ENCODE measurements around the gene KIF2C.
"Not testable (repeated sequence)": the region's sequence is repeated elsewhere in the genome, so short reads cannot be mapped to it uniquely, and the experiment has no call there.

The KIF2C gene

DNA sequence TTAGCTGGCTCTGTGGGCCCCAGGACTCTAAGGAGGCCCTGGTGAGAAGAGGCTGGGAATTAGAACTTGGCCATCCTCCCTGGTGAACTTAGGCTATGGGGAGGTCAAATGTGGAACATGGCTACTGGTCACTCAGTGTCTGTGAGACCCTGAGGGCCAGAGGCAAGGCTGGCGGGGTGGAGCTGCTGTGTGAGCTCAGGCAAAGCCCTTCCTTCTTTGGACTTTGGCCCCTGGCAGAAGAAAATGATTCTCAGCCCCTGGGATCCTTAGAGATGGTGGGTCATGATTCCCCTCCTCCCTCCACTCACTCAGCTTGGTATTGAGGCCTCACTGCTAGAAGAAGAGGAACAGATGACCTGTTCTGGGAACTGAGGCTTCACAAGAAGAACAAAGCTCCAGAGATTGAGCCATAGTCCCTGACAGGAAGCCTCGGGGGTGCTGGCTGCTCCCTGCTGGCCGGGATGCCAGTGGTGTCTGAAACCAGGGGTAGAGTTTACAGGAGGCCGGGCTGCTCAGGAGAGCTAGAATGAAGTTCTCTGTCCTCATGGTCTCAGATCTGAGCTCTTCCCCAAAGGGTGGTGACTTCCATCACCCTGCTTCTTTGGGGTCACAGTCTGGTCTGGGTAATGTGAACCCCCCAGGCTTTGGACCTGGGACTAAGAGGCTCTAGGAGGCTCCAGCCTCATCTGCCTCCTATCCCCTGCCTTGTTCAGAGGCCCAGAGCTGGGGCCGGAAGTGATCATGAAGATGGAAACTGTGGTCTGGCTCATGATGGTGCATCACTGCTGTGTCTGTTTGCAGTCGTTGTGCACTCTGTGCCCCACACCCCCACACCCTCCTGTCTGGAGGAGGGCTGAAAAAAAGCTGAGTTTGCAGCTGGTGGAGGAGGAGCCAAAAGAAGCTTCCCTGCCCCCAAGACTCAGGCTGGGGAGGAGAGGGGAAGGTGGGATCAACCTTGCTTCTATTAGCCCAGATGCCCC, 69.6 kb downstream of the KIF2C start:
- FAIRE-seq (no peak), DNase-seq (ENCODE audit: insufficient read length, low spot score) (no peak)
- no peak for TF ChIP-seq CTCF (IDR thresholded peaks at IDR 0.05; ENCODE audit: insufficient read depth, missing control alignments)

DNA sequence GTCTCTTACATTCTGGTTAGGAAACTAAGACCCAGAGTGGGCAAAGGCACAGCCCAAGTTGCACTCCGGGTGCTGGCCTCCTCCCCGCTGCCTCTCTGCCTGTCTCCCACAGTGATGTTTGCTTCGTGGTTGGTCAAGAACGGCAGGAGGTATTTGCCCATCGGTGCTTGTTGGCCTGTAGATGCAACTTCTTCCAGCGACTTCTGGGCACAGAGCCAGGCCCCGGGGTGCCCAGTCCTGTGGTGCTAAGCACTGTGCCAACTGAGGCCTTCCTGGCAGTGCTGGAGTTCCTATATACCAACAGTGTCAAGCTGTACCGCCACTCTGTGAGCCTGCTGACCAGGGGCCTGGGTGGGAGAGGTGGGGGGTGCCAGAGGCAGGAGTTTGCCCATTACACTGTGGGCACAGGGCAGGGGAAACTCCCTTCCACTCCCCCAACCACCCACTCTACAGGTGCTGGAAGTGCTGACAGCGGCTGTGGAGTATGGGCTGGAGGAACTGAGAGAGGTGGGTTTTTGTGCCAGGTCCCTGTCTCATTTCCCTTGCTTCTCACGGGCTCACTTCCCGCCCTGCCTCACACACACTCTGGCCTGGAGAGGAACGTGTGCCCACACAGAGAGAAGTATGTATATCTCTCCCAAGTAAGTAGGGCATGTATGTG, 70.6 kb downstream of the KIF2C start:
- no peak for TF ChIP-seq CTCF (IDR thresholded peaks at IDR 0.05; ENCODE audit: insufficient read depth, missing control alignments)
- no peak for FAIRE-seq

DNA sequence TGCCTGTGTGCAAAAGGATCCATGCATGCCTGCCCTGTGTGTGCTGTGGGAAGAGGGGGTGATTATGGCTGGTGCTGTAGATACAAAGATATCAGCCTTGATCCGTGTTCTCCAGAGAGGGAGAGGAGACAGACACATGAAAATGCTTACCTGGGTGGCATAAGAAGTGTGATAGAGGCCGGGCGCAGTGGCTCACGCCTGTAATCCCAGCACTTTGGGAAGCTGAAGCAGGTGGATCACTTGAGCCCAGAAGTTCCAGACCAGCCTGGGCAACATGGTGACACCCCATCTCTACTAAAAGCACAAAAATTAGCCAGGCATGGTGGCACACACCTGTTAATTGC, 71.1 kb downstream of the KIF2C start:
- FAIRE-seq; DNase-seq (ENCODE audit: insufficient read length, low spot score): not testable (repeated sequence)

More for the DNA sequence above, 70.6 kb downstream of the KIF2C start:
- DNase-seq (ENCODE audit: insufficient read length, low spot score), result no peak

DNA sequence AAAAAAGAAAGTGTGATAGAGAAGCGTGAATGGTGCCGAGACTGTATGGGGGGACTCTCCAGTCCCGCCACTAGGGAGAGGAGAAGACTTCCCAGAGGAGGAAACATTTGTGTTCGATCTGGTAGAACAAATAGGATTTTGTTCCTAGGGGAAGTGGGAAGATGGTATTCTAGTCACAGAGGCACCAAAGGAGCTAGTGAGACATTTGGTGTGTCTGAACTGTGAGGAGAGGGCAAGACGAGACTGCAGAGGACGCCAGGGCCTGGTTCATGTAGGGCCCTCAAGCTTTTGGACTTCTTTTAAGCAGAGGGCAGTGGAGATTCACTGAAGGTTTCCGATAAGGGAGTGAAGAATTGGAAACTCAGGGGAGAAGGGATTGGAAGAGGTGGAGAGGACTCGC, 71.6 kb downstream of the KIF2C start:
- FAIRE-seq (no peak), DNase-seq (ENCODE audit: insufficient read length, low spot score) (no peak)
- no peak for TF ChIP-seq CTCF (IDR thresholded peaks at IDR 0.05; ENCODE audit: insufficient read depth, missing control alignments)

- FAIRE-seq, result no peak
- no peak for TF ChIP-seq CTCF (IDR thresholded peaks at IDR 0.05; ENCODE audit: insufficient read depth, missing control alignments)
- no peak for DNase-seq (ENCODE audit: insufficient read length, low spot score)
Observed at GRCh38 chr1:44812822-44813543, 73.3 kb downstream of the KIF2C start.

DNA sequence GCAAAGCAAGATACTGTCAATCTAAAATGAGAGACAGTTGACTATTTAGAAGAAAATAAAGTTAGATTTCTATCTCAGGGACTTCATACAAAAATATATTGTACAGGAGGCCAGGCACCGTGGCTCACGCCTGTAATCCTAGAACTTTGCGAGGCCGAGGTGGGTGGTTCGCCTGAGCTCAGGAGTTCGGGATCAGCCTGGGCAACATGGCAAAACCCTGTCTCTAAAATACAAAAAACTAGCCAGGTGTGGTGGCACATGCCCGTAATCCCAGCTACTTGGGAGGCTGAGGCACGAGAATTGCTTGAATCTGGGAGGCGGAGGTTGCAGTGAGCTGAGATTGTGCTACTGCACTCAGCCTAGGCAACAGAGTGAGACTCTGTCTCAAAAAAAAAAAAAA, 76.3 kb downstream of the KIF2C start:
- not testable (repeated sequence) for DNase-seq (ENCODE audit: insufficient read length, low spot score); FAIRE-seq

DNA sequence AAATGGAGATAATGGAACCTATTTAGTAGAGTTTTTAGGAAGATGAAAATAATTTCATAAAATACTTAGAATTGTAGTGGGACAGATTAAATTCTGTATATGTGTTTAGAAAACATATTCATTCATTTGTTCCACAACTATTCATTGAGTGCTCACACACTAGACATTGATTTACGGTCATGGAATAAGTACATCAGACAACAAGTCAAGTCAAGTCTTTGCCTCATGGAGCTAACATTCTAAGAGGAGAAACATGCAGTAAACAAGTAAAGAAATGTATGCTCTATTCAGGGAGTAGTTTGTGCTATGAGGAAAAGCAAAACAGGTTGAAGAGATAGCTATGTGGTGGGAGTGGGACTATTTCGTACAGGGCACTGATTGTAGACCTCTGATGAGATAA, 77.7 kb downstream of the KIF2C start:
- DNase-seq (ENCODE audit: insufficient read length, low spot score), result no peak
- no peak for TF ChIP-seq CTCF (IDR thresholded peaks at IDR 0.05; ENCODE audit: insufficient read depth, missing control alignments)
- no peak for FAIRE-seq

Measured in D721Med (cell line).